HG03469 (cell line): ENCODE data around the gene SAMD4A.

Source experiments
- ATAC-seq: cut with Tn5 transposase; IDR thresholded peaks from one replicate; pipeline ENCODE4 v1.9.1; 2021; ENCODE audit warnings: mild to moderate bottlenecking, moderate library complexity, moderate number of reproducible peaks; ENCODE audit not compliant: unreplicated experiment

The SAMD4A gene

GRCh38 chr14:54840798-54841197 lies 273.9 kb downstream of the SAMD4A start:
- no peak for ATAC-seq
